ENCODE data around the gene RASL11B.

The RASL11B gene

GRCh38 chr4:52848254-52848653, 13.9 kb upstream of the RASL11B start:
- no peaks in the 10 kb centered on the region for H3K9me3 ChIP-seq (ENCODE audit: control insufficient read depth, insufficient read depth, low read length)
- peaks cover 8% of the 10 kb centered on the region for H3K4me1 ChIP-seq (ENCODE audit: control insufficient read depth, insufficient read depth, low read length)
- H3K9ac ChIP-seq (ENCODE audit: low read depth, low read length), result no peak overlapping the region
- H3K27me3 ChIP-seq (ENCODE audit: control insufficient read depth, insufficient read depth, low read length), result no peaks in the 10 kb centered on the region
- no peak overlapping the region for H3K4me3 ChIP-seq (ENCODE audit: low read depth, low read length)
- H3K36me3 ChIP-seq (ENCODE audit: control insufficient read depth, insufficient read depth, low read length), result no peaks in the 10 kb centered on the region

GRCh38 chr4:52850406-52851124, 11.6 kb upstream of the RASL11B start:
- H3K4me1 ChIP-seq (ENCODE audit: control insufficient read depth, insufficient read depth, low read length), result peaks cover 13% of the 10 kb centered on the region
- H3K9me3 ChIP-seq (ENCODE audit: control insufficient read depth, insufficient read depth, low read length), result no peaks in the 10 kb centered on the region
- no peak overlapping the region for H3K4me3 ChIP-seq (ENCODE audit: low read depth, low read length)
- H3K9ac ChIP-seq (ENCODE audit: low read depth, low read length), result no peak overlapping the region
- no peaks in the 10 kb centered on the region for H3K36me3 ChIP-seq (ENCODE audit: control insufficient read depth, insufficient read depth, low read length)
- H3K27me3 ChIP-seq (ENCODE audit: control insufficient read depth, insufficient read depth, low read length), result no peaks in the 10 kb centered on the region

GRCh38 chr4:52852041-52852440, 10.1 kb upstream of the RASL11B start:
- Histone ChIP-seq H3K9ac (ENCODE audit: low read depth, low read length) (no peak overlapping the region), H3K27me3 (ENCODE audit: control insufficient read depth, insufficient read depth, low read length) (no peaks in the 10 kb centered on the region), H3K4me1 (ENCODE audit: control insufficient read depth, insufficient read depth, low read length) (peaks cover 13% of the 10 kb centered on the region), H3K9me3 (ENCODE audit: control insufficient read depth, insufficient read depth, low read length) (no peaks in the 10 kb centered on the region), H3K36me3 (ENCODE audit: control insufficient read depth, insufficient read depth, low read length) (no peaks in the 10 kb centered on the region), H3K4me3 (ENCODE audit: low read depth, low read length) (no peak overlapping the region)

- H3K4me1 ChIP-seq (ENCODE audit: control insufficient read depth, insufficient read depth, low read length), result peaks cover 13% of the 10 kb centered on the region
- no peak overlapping the region for H3K4me3 ChIP-seq (ENCODE audit: low read depth, low read length)
- no peaks in the 10 kb centered on the region for H3K27me3 ChIP-seq (ENCODE audit: control insufficient read depth, insufficient read depth, low read length)
- H3K36me3 ChIP-seq (ENCODE audit: control insufficient read depth, insufficient read depth, low read length), result no peaks in the 10 kb centered on the region
- peaks cover under 1% of the 10 kb centered on the region for H3K9me3 ChIP-seq (ENCODE audit: control insufficient read depth, insufficient read depth, low read length)
- H3K9ac ChIP-seq (ENCODE audit: low read depth, low read length), result no peak overlapping the region
Observed at GRCh38 chr4:52852711-52853110, 9.4 kb upstream of the RASL11B start.

GRCh38 chr4:52853351-52853750, 8.8 kb upstream of the RASL11B start:
- no peak overlapping the region for H3K4me3 ChIP-seq (ENCODE audit: low read depth, low read length)
- H3K36me3 ChIP-seq (ENCODE audit: control insufficient read depth, insufficient read depth, low read length), result no peaks in the 10 kb centered on the region
- H3K4me1 ChIP-seq (ENCODE audit: control insufficient read depth, insufficient read depth, low read length), result peaks cover 13% of the 10 kb centered on the region
- H3K27me3 ChIP-seq (ENCODE audit: control insufficient read depth, insufficient read depth, low read length), result no peaks in the 10 kb centered on the region
- peaks cover 7% of the 10 kb centered on the region for H3K9me3 ChIP-seq (ENCODE audit: control insufficient read depth, insufficient read depth, low read length)
- no peak overlapping the region for H3K9ac ChIP-seq (ENCODE audit: low read depth, low read length)

- H3K9me3 ChIP-seq (ENCODE audit: control insufficient read depth, insufficient read depth, low read length), result peaks cover 8% of the 10 kb centered on the region
- no peak overlapping the region for H3K4me3 ChIP-seq (ENCODE audit: low read depth, low read length)
- no peaks in the 10 kb centered on the region for H3K36me3 ChIP-seq (ENCODE audit: control insufficient read depth, insufficient read depth, low read length)
- H3K27me3 ChIP-seq (ENCODE audit: control insufficient read depth, insufficient read depth, low read length), result peaks cover 5% of the 10 kb centered on the region
- peaks cover 27% of the 10 kb centered on the region for H3K4me1 ChIP-seq (ENCODE audit: control insufficient read depth, insufficient read depth, low read length)
- no peak overlapping the region for H3K9ac ChIP-seq (ENCODE audit: low read depth, low read length)
Observed at GRCh38 chr4:52856801-52857200, 5.3 kb upstream of the RASL11B start.

GRCh38 chr4:52860361-52860760, 1.8 kb upstream of the RASL11B start:
- Histone ChIP-seq H3K4me1 (ENCODE audit: control insufficient read depth, insufficient read depth, low read length) (peaks cover 25% of the 10 kb centered on the region), H3K27me3 (ENCODE audit: control insufficient read depth, insufficient read depth, low read length) (peaks cover 5% of the 10 kb centered on the region), H3K9ac (ENCODE audit: low read depth, low read length) (no peak overlapping the region), H3K4me3 (ENCODE audit: low read depth, low read length) (no peak overlapping the region), H3K9me3 (ENCODE audit: control insufficient read depth, insufficient read depth, low read length) (peaks cover 8% of the 10 kb centered on the region), H3K36me3 (ENCODE audit: control insufficient read depth, insufficient read depth, low read length) (peaks cover 15% of the 10 kb centered on the region)

GRCh38 chr4:52861171-52861823, 820 bp upstream of the RASL11B start:
- peak overlapping the region; percentile 73 for H3K9ac ChIP-seq (ENCODE audit: low read depth, low read length)
- peaks cover 19% of the 10 kb centered on the region for H3K36me3 ChIP-seq (ENCODE audit: control insufficient read depth, insufficient read depth, low read length)
- peaks cover 30% of the 10 kb centered on the region for H3K4me1 ChIP-seq (ENCODE audit: control insufficient read depth, insufficient read depth, low read length)
- peak overlapping the region; percentile 70 for H3K4me3 ChIP-seq (ENCODE audit: low read depth, low read length)
- peaks cover 8% of the 10 kb centered on the region for H3K9me3 ChIP-seq (ENCODE audit: control insufficient read depth, insufficient read depth, low read length)
- peaks cover 5% of the 10 kb centered on the region for H3K27me3 ChIP-seq (ENCODE audit: control insufficient read depth, insufficient read depth, low read length)

GRCh38 chr4:52862639-52863161, 583 bp downstream of the RASL11B start:
- peaks cover 19% of the 10 kb centered on the region for H3K36me3 ChIP-seq (ENCODE audit: control insufficient read depth, insufficient read depth, low read length)
- H3K9me3 ChIP-seq (ENCODE audit: control insufficient read depth, insufficient read depth, low read length), result peaks cover 7% of the 10 kb centered on the region
- H3K4me3 ChIP-seq (ENCODE audit: low read depth, low read length), result peak overlapping the region; percentile 77
- H3K9ac ChIP-seq (ENCODE audit: low read depth, low read length), result peak overlapping the region; percentile 96
- peaks cover 35% of the 10 kb centered on the region for H3K4me1 ChIP-seq (ENCODE audit: control insufficient read depth, insufficient read depth, low read length)
- H3K27me3 ChIP-seq (ENCODE audit: control insufficient read depth, insufficient read depth, low read length), result peaks cover 5% of the 10 kb centered on the region

GRCh38 chr4:52863324-52863723, 1.2 kb downstream of the RASL11B start:
- peak overlapping the region; percentile 77 for H3K4me3 ChIP-seq (ENCODE audit: low read depth, low read length)

GRCh38 chr4:52864793-52865192, 2.7 kb downstream of the RASL11B start:
- Histone ChIP-seq H3K4me1 (ENCODE audit: control insufficient read depth, insufficient read depth, low read length) (peaks cover 36% of the 10 kb centered on the region), H3K4me3 (ENCODE audit: low read depth, low read length) (peak overlapping the region; percentile 77), H3K9me3 (ENCODE audit: control insufficient read depth, insufficient read depth, low read length) (no peaks in the 10 kb centered on the region), H3K36me3 (ENCODE audit: control insufficient read depth, insufficient read depth, low read length) (peaks cover 23% of the 10 kb centered on the region), H3K27me3 (ENCODE audit: control insufficient read depth, insufficient read depth, low read length) (peaks cover 5% of the 10 kb centered on the region), H3K9ac (ENCODE audit: low read depth, low read length) (no peak overlapping the region)

More at GRCh38 chr4:52863324-52863723, 1.2 kb downstream of the RASL11B start:
- Histone ChIP-seq H3K9ac (ENCODE audit: low read depth, low read length) (peak overlapping the region; percentile 96), H3K27me3 (ENCODE audit: control insufficient read depth, insufficient read depth, low read length) (peaks cover 5% of the 10 kb centered on the region), H3K4me1 (ENCODE audit: control insufficient read depth, insufficient read depth, low read length) (peaks cover 36% of the 10 kb centered on the region), H3K36me3 (ENCODE audit: control insufficient read depth, insufficient read depth, low read length) (peaks cover 19% of the 10 kb centered on the region), H3K9me3 (ENCODE audit: control insufficient read depth, insufficient read depth, low read length) (peaks cover under 1% of the 10 kb centered on the region)

GRCh38 chr4:52865300-52865699, 3.2 kb downstream of the RASL11B start:
- Histone ChIP-seq H3K4me3 (ENCODE audit: low read depth, low read length) (peak overlapping the region; percentile 32), H3K9ac (ENCODE audit: low read depth, low read length) (no peak overlapping the region), H3K4me1 (ENCODE audit: control insufficient read depth, insufficient read depth, low read length) (peaks cover 32% of the 10 kb centered on the region), H3K27me3 (ENCODE audit: control insufficient read depth, insufficient read depth, low read length) (peaks cover 5% of the 10 kb centered on the region), H3K36me3 (ENCODE audit: control insufficient read depth, insufficient read depth, low read length) (peaks cover 23% of the 10 kb centered on the region), H3K9me3 (ENCODE audit: control insufficient read depth, insufficient read depth, low read length) (no peaks in the 10 kb centered on the region)

Measured in iPS-15b (cell line).